ENCODE measurements around the gene STOM. TPM values are rescaled to one million over a fixed set of nuclear protein-coding genes. Genes with fewer than 3 reads are reported as not detected.

Gene STOM
- total RNA-seq, 1 donor from 2014 or later = 16.1 TPM

- Mint-ChIP-seq H3K27me3 (ENCODE audit: unreplicated experiment) (peaks cover 2% of the 10 kb centered on the region), H3K27ac (ENCODE audit: unreplicated experiment) (no peak overlapping the region), H3K9me3 (ENCODE audit: unreplicated experiment) (no peaks in the 10 kb centered on the region), H3K4me3 (ENCODE audit: unreplicated experiment) (no peak overlapping the region), H3K4me1 (ENCODE audit: unreplicated experiment) (no peaks in the 10 kb centered on the region), H3K36me3 (ENCODE audit: low read depth, unreplicated experiment) (peaks cover 42% of the 10 kb centered on the region)
- no peak for DNase-seq (ENCODE audit: low spot score)
- no peak for TF ChIP-seq CTCF (IDR thresholded peaks at IDR 0.05; ENCODE audit: unreplicated experiment)
These were observed 60.1 kb downstream of the STOM start for GRCh38 chr9:121309833-121310425.

GRCh38 chr9:121309171-121309570, 60.9 kb downstream of the STOM start:
- Mint-ChIP-seq H3K27me3 (ENCODE audit: unreplicated experiment) (peaks cover 2% of the 10 kb centered on the region), H3K36me3 (ENCODE audit: low read depth, unreplicated experiment) (peaks cover 44% of the 10 kb centered on the region), H3K27ac (ENCODE audit: unreplicated experiment) (no peak overlapping the region), H3K4me1 (ENCODE audit: unreplicated experiment) (no peaks in the 10 kb centered on the region), H3K9me3 (ENCODE audit: unreplicated experiment) (no peaks in the 10 kb centered on the region), H3K4me3 (ENCODE audit: unreplicated experiment) (no peak overlapping the region)
- TF ChIP-seq CTCF (IDR thresholded peaks at IDR 0.05; ENCODE audit: unreplicated experiment) = no peak
- no peak for DNase-seq (ENCODE audit: low spot score)

GRCh38 chr9:121308765-121309164, 61.3 kb downstream of the STOM start:
- H3K27ac Mint-ChIP-seq (ENCODE audit: unreplicated experiment) = no peak overlapping the region
- no peak for TF ChIP-seq CTCF (IDR thresholded peaks at IDR 0.05; ENCODE audit: unreplicated experiment)
- H3K4me3 Mint-ChIP-seq (ENCODE audit: unreplicated experiment) = no peak overlapping the region
- peaks cover 2% of the 10 kb centered on the region for H3K27me3 Mint-ChIP-seq (ENCODE audit: unreplicated experiment)
- H3K36me3 Mint-ChIP-seq (ENCODE audit: low read depth, unreplicated experiment) = peaks cover 43% of the 10 kb centered on the region
- DNase-seq (ENCODE audit: low spot score) = no peak
- H3K4me1 Mint-ChIP-seq (ENCODE audit: unreplicated experiment) = no peaks in the 10 kb centered on the region
- no peaks in the 10 kb centered on the region for H3K9me3 Mint-ChIP-seq (ENCODE audit: unreplicated experiment)

- no peak overlapping the region for H3K4me3 Mint-ChIP-seq (ENCODE audit: unreplicated experiment)
- no peak for TF ChIP-seq CTCF (IDR thresholded peaks at IDR 0.05; ENCODE audit: unreplicated experiment)
These were observed 62.1 kb downstream of the STOM start for GRCh38 chr9:121307976-121308375.

GRCh38 chr9:121305269-121305994, 64.6 kb downstream of the STOM start:
- Mint-ChIP-seq H3K9me3 (ENCODE audit: unreplicated experiment) (no peaks in the 10 kb centered on the region), H3K36me3 (ENCODE audit: low read depth, unreplicated experiment) (peaks cover 29% of the 10 kb centered on the region), H3K4me3 (ENCODE audit: unreplicated experiment) (no peak overlapping the region), H3K27me3 (ENCODE audit: unreplicated experiment) (peaks cover 3% of the 10 kb centered on the region), H3K4me1 (ENCODE audit: unreplicated experiment) (peaks cover 2% of the 10 kb centered on the region), H3K27ac (ENCODE audit: unreplicated experiment) (no peak overlapping the region)
- no peak for TF ChIP-seq CTCF (IDR thresholded peaks at IDR 0.05; ENCODE audit: unreplicated experiment)
- no peak for DNase-seq (ENCODE audit: low spot score)

More at GRCh38 chr9:121307976-121308375, 62.1 kb downstream of the STOM start:
- DNase-seq (ENCODE audit: low spot score) = no peak
- peaks cover 2% of the 10 kb centered on the region for H3K27me3 Mint-ChIP-seq (ENCODE audit: unreplicated experiment)
- H3K27ac Mint-ChIP-seq (ENCODE audit: unreplicated experiment) = no peak overlapping the region
- no peaks in the 10 kb centered on the region for H3K9me3 Mint-ChIP-seq (ENCODE audit: unreplicated experiment)
- H3K4me1 Mint-ChIP-seq (ENCODE audit: unreplicated experiment) = no peaks in the 10 kb centered on the region
- H3K36me3 Mint-ChIP-seq (ENCODE audit: low read depth, unreplicated experiment) = peaks cover 38% of the 10 kb centered on the region
